ENCODE measurements around the gene ACSM6.

Gene ACSM6

DNA sequence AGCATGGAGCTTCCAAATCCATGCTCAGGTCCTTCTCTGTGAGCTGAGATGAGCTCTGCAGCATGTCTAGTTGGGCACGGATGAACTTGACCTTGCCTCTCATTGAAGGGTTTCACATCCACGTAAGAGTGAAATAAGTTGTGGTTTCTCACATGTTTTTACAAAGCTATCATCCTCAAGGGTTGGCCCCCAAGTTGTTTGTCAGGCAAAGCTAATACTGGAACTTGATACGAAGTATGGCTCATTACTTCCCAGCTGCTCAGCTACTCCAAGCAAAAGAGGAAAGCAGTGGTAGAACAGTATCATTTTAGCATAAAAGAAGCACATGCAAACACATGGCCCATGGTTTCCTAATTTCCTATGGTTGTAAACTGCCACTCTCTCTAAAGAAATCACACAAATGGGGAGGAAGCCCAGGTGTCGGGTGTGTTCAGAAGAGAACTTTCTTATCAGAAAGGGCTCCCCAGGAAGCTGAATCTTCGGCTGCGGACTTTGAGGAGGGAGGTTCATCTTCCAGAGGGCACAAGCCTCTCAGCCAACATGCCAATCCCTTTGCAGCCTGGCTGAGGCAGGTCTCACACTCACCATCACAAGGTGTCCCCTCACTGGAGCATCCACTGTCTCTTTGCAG is 51.5 kb downstream of the ACSM6 start:
- no peak for DNase-seq (ENCODE audit: low read depth, low spot score)

DNA sequence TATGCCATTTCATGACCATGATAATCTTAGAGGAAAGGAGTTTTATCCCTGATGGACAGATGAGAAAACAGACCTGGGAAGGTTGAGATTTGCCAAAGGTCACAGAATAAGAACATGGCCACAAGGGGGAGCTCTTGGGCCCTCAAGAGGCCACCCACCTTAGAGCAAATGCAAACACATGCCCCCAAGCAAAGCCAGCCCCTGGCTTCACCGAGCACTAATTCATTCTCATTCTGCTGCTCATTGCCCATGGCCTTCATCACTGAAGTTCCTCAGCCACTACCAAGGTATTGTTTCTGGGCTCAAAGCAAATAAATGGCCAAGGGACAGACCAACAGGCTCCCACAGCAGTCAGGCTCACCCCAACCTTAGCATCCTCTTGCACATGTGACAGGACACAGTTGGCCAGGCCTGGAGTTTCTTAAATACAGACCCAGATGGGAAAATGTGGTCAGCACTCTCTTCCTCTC is 52.6 kb downstream of the ACSM6 start:
- DNase-seq (ENCODE audit: low read depth, low spot score) = peak; percentile 75

DNA sequence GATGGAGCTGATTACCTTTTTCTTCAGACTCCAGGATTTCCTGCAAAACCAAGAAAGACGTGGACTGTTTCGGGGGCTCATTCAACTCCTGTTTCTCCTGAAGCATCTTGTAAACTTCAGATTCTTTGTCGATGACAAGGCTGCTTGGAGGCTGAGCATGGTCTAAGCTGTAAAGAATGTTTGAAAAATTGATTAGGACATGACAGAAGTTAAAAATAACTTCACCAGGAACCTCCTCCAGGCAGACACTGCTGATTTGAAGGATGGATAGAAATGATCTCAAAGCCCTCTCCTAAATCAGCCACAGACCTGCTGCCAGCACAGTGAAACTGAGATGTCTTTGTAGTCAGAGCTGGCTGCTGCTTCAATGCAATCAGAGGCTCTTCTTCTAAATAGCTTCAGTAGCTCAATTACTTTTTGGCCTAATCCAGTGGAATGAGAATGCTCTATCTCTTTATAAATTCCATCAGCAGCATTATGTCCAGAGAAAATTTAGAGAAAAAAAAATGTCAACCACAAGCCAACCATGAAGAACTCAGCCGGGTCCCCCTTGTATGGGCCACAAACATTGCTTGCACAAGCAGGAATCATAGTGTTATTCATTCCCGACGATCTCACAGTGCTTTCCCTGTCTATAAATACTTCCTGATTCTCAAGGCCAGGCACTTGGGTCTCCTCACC is 53.3 kb downstream of the ACSM6 start:
- DNase-seq (ENCODE audit: low read depth, low spot score) = no peak

DNA sequence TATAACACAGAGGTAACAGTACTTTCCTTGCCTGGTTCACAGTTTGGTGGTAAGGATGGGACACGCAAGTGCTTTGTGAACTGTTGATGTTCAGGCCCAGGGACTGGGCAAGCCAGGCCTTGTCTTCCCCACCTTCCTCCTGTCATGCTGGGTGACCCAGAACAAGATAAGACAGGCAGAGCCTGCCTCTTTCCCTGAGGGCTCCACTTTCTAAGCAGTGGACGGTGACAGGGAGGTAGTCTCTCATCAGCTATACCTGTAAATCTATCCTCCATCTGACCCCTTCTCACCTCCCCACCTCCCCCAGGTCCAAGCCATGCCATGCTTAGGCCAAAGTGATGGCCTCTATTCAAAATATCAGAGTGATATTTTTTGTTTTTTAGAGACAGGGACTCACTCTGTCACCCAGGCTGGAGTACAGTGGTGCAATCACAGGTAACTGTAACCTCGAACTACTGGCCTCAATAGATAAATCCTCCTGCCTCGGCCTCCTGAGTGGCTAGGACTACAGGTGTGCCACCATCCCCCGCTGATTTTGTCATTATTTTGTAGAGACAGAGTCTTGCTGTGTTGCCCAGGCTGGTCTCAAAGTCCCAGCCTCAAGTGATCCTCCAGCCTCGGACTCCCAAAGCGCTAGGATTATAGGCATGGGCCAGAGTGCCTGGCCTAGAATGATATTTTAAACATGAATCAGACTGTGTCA is 54.0 kb downstream of the ACSM6 start:
- DNase-seq (ENCODE audit: low read depth, low spot score) = no peak

DNA sequence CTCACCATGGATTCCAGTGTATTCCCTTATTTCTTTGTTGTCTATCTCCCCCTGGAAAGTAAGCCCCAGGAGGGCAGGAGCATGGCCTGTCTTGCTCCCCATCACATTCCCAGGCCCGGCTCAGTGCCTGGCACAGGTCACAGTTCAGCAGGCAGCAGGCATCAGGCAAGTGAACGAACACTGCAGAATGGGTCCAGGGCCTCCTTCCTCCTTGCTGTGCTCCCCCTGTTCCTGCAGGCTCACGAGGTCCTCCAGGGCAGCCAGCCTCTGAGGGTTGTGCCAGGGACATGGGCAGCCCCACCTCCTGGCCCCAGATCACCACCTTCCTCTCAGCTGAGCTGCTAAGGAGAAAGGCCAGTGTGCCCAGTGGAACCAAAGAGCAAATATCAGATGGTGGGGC is 55.0 kb downstream of the ACSM6 start:
- DNase-seq (ENCODE audit: low read depth, low spot score) = no peak

DNA sequence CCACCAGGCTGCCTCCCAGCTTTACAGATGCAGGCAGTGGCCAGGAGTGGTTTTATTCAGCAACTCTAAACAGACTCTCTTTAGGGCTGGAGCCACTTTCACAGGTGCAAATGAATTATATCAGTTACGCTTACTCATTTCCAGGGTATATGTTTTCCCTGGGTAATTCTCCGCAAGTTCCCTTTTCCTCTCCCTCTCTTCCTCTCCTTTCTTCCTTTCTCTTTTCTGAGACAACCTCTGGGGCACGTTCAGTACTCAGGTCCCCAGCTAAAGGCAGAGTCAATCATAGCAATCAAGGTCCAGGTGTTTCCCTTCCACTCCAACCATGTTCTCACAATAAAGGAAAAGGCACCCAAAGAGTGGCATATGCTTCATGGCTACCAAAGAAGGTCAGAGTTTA is 55.4 kb downstream of the ACSM6 start:
- DNase-seq (ENCODE audit: low read depth, low spot score) = no peak

DNA sequence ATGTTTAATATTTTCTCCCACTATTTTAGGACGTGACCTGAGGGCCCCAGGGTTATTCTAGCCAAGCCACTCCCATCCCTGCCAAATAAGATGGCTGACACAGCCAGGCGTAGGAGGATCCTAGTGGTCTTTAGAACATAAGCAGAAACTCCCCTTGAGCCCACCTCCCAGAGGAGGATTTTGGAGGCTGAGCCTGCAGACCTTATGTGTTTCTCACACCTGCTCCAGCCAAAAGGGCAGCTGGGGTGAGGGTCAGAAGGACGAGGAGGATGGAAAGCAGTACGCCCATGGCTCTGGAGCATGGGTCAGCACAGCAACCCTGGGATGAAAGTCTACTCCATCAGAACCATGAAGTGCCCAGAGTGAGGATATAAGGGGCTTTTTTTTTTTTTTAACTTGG is 56.8 kb downstream of the ACSM6 start:
- DNase-seq (ENCODE audit: low read depth, low spot score) = no peak

DNA sequence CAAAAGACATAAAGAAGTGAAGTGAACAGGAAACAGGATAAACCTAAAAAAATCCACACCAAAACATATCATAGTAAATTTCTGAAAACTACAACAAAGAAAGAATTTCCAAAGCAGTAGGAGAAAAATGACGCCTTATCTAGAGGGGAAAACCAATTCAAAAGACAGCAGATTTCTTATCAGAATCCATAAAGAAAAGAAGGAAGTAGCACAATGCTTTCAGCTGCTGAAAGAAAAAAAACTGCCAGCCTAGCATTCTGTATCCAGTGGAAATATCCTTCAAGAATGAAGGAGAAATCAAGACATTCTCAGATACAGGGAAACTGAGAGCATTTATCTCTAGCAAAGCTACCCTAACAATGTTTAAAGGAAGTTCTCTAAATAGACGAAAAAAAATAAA is 59.0 kb downstream of the ACSM6 start:
- no peak for DNase-seq (ENCODE audit: low read depth, low spot score)

DNA sequence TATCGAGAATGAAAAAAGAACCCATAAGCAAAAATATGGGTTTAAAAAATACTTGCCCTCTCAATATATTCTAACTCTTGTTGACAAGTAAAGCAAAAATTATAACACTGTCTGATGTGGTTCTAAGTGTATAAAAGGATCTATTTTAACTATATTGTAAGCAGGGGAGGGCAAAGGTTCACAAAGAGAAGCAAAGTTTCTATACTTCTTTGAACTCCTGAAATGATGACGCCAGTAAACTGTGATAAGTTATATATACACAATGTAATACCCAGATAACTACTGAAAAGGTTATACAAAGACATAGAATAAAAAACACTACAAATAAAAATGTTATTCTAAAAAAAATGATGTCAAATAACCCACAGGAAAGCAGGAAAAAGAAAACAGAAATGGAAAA is 59.6 kb downstream of the ACSM6 start:
- no peak for DNase-seq (ENCODE audit: low read depth, low spot score)

DNA sequence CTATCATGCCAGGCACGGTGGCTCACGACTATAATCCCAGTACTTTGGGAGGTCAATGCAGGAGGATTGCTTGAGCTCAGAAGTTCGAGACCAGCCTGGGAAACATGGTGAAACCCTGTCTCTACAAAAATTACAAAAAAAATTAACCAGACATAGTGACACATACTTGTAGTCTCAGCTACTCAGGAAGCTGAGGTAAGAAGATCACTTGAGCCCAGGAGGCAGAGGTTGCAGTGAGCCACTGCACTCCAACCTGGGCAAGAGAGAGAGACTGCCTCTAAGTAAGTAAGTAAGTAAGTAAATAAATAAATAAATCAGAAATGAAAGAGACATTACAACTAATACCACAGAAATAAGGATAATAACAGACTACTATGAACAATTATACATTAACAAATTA is 60.6 kb downstream of the ACSM6 start:
- DNase-seq (ENCODE audit: low read depth, low spot score) = no peak

DNA sequence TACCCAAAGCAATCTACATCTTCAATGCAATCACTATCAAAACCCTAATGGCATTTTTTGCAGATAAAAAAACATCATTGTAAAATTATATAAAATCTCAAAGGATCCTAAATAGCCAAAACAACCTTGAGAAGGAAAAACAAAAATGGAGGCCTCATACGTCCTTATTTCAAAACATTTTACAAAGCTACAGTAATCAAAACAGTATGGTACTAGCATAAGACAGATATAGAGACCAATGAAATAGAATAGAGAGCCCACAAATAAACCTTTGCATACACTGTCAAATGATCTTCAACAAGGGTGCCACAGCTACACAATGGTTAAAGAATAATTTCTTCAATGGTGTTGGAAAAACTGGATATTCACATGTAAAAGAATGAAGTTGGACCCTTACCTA is 62.2 kb downstream of the ACSM6 start:
- no peak for DNase-seq (ENCODE audit: low read depth, low spot score)

DNA sequence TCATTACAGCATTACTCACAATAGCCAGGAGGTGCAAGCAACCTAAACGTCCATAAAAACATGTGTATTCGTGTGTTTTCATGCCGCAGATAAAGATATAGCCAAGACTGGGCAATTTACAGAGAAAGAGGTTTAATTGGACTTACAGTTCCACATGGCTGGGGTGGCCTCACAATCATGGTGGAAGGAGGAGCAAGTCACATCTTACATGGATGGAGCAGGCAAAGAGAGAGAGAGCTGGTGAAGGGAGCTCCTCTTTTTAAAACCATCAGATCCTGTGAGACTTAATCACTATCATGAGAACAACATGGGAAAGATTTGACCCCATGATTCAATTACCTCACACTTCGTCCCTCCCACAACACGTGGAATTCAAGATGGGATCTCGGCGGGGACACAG is 63.8 kb downstream of the ACSM6 start:
- DNase-seq (ENCODE audit: low read depth, low spot score) = no peak

DNA sequence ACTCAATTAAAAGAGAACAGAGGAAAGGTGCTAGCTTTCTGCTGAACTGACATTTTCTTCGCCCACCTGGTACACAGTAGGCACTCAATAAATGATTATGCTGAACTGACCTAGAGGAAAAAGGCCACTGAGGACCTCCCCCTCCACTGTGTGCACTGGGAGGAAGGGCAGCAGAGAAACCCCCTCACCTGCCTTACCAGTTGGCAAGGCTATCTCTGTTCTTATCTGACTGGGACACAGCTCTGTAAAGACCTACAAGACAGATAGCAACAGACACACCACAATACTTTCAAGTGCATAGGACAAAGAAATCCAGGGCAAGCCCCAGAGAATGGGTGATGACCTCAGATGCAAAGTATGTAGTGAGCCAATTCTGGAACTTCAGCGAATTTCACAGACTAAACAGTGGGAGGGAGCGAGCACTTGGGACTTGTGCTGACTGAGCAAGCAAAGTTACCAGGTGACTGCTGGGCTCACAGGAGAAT is 66.4 kb downstream of the ACSM6 start:
- DNase-seq (ENCODE audit: low read depth, low spot score) = no peak

DNA sequence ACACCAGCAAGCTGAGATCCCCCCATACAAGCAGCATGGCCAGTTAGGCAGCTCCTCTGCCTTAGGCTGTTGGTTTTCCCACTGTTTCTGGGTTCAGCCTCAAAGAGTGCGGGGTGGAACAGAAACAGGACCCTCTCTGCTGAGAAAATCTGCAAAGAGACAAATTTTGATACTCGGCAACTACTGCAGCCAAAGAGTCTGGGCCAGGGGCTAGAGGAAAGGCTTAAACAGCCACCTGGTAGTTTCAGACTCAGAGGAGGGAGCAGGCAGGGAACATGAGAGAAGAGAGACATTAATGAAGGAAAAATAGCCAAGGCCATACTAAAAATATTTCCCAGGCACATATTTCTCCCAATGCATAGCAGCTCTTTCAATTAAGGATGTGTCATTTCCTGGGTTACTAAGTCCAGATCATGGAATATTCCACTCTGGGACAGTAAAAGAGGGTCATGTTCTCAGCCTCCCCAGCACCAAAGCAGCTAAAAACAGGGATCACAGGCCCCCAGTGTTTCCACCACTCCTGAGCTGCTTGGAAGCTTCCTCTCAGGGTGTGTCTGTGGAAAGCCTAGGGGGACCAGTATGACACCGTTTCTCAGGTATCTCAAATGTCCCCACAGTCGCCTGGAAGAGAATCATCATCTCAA is 67.0 kb downstream of the ACSM6 start:
- no peak for DNase-seq (ENCODE audit: low read depth, low spot score)

DNA sequence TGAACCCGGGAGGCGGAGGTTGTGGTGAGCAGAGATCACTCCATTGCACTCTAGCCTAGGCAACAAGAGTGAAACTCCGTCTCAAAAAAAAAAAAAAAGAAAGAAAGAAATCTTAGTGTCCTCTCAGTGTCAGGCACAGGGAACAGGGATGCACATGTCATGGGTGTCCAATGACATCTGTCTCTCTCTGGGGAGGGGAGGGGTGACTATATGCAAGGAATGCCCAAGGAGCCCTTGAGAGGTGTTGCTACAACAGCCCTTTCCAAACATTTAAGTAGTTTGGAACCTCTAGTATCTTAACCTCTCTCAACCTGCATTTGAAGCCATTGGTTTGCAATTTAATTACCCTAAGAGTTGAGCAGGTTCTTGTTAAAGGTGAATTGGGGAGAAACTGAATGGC is 67.9 kb downstream of the ACSM6 start:
- no peak for DNase-seq (ENCODE audit: low read depth, low spot score)

DNA sequence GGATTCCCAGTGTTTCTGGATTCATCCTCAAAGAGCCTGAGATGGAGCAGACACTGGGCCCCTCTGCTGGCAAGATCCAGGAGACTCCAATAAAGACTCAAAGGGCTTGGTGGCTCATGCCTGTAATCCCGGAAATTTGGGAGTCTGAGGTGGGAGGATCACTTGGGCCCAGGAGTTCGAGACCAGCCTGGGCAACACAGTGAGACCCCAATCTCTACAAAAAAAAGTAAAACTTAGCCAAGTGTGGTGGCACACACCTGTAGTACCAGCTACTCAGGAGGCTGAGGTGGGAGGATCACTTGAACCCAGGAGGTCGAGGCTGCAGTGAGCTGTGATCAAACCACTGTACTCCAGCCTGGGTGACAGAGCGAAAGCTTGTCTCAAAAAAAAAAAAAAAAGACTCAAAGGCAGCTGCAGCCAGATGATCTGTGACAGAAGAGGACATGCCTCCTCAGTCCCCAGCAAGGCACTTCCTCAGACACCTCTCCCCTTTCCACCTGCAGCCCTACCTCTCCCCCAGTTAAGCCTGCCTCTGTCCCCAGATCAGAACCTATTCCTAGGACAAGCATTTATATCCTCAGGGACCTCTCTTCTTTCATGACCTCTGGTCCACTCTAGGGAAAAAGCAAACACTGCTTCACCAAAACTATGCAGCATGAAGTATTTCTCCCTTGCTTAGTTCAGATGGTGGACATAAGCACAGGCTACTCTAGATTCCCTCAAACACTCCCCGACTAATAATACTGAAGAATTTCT is 68.9 kb downstream of the ACSM6 start:
- DNase-seq (ENCODE audit: low read depth, low spot score) = no peak

DNA sequence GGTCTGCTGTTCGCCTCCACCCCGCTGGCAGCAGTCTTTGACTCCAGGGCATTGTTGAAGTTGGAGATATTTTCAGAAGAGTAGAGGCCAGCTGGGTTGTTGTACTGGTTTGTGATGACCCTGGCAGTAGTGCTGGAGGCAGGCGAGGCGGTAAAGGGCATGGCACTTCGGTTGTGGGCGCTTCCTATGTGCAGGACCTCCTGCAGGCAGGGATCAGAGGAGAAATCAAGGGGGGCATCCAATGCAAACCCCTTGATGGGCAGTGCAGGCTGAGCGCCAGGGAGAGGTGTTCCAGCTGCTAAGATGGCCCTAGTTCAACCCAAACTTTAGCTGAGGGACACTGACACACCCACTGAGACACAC is 69.8 kb downstream of the ACSM6 start:
- DNase-seq (ENCODE audit: low read depth, low spot score) = no peak

DNA sequence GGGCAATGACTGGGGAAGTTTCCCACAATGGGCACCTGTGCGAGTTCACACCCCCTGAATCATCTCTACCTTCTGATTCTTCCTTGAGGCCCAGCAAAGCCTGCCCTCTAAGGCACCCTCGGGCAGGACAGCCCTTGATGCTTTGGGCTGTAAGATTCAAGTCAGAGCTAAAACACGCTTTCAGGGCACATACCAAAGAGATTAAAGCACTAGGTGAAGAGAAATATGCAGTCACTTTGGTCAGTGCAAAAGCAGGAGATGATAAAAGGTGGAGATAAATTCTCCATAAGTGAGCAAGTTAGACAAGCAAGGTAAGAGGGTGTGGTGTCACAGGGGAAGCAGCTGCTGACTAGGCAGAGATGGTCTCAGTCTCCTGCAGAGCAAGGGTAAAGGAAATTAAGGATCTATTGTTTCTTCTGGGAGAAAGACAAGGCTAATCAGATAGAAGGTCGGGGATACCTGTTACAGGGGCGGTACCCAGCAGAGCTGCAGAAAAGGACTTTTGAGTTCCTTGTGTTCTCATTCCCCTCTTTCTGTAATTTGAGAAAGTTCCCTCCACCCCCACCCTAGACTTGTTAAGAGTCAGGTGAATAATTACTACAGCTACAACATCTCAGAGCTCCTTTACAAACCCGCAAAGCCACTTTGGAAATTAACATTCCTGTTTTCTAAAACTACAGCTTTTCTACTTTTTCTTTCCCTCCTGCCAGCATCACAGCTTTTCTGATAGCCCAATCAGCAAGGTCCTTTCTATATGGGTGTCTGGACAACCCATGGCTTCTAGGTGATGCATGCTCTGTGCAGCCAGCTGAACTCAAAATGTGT is 70.4 kb downstream of the ACSM6 start:
- DNase-seq (ENCODE audit: low read depth, low spot score) = no peak

DNA sequence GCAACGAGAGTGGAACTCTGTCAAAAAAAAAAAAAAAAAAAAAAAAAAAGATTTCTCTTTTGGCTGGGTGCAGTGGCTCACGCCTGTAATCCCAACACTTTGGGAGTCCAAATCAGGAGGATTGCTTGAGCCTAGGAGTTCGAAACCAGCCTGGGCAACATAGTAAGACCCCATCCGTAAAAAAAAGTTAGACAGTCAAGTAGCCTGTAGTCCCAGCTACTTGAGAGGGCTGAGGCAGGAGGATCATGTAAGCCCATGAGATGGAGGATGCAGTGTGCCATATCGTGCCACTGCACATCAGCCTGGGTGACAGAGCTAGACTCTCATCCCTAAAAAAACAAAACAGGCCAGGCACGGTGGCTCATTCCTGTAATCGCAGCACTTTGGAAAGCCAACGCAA is 71.5 kb downstream of the ACSM6 start:
- no peak for DNase-seq (ENCODE audit: low read depth, low spot score)

DNA sequence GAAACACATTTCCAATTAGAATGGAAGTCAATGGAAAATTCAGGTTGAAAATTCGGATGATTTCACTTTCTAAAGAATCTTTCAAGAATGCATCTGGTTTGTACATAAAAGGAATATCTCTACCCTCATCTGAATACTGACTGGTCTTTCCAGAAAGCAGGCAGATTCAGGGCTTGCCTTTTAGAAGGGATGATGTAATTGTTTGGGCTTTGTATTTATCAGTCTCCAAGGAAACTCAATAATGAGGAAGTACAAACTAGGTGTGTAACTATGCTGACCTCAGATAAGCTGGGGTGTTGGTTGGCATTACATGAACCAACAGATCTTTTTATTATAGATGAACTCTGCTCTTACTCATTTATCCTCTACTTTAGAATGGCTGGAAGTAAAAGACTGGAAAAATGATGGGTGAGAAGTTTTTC is 72.6 kb downstream of the ACSM6 start:
- no peak for DNase-seq (ENCODE audit: low read depth, low spot score)

DNA sequence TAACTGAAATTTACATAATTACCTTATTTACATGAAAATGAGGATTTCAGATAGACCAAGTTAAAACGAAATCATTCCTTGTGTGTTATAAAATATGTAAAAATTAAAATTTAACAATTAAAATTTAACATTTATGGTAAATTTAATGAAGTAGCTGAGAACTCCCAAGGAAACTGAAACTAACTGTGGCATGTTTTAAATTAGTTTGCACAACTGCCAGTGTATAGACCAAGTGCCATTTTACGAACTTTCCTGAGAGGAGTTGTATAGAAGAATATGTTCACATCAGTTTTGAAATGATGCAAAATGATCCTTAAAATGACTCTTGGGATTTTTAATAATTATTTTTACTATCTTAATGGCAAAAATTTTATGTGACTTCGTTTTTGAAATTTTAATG is 73.2 kb downstream of the ACSM6 start:
- no peak for DNase-seq (ENCODE audit: low read depth, low spot score)
